ENCODE results near the gene RTN4RL1.
"Not testable (repeated sequence)": the region's sequence is repeated elsewhere in the genome, so short reads cannot be mapped to it uniquely, and the experiment has no call there.

Gene RTN4RL1

GRCh38 chr17:1899403-1900000 lies 125.6 kb downstream of the RTN4RL1 start:
- TF ChIP-seq CTCF (IDR thresholded peaks at IDR 0.05; ENCODE audit: insufficient read depth, low read length, missing control alignments), result no peak
- DNase-seq (ENCODE audit: low read depth, low spot score), result no peak
- H3K4me3 ChIP-seq (ENCODE audit: low read depth, low read length), result no peak overlapping the region
- POLR2A ChIA-PET, result no interaction called here
- CTCF ChIA-PET, result no interaction called here

GRCh38 chr17:1898872-1899271 lies 126.3 kb downstream of the RTN4RL1 start:
- no peak for DNase-seq (ENCODE audit: low read depth, low spot score)
- no peak overlapping the region for H3K4me3 ChIP-seq (ENCODE audit: low read depth, low read length)
- CTCF ChIA-PET, result interaction anchor here (4.7 kb wide), 1 partner anchor 11 kb away, joined by 20 read pairs; no protein-coding TSS in a partner anchor
- no peak for TF ChIP-seq CTCF (IDR thresholded peaks at IDR 0.05; ENCODE audit: insufficient read depth, low read length, missing control alignments)
- POLR2A ChIA-PET, result no interaction called here

GRCh38 chr17:1898332-1898731 lies 126.8 kb downstream of the RTN4RL1 start:
- TF ChIP-seq CTCF (IDR thresholded peaks at IDR 0.05; ENCODE audit: insufficient read depth, low read length, missing control alignments), result no peak
- DNase-seq (ENCODE audit: low read depth, low spot score), result no peak
- ChIA-PET POLR2A (no interaction called here), CTCF (interaction anchor here (0.9 to 7.3 kb wide), 3 partner anchors 11 to 142 kb away, joined by 3 to 57 read pairs (median 20); no protein-coding TSS in a partner anchor)
- H3K4me3 ChIP-seq (ENCODE audit: low read depth, low read length), result no peak overlapping the region

- TF ChIP-seq CTCF (IDR thresholded peaks at IDR 0.05; ENCODE audit: insufficient read depth, low read length, missing control alignments), result no peak
- ChIA-PET CTCF (interaction anchor here (0.9 to 7.3 kb wide), 4 partner anchors 12 to 143 kb away, joined by 3 to 57 read pairs (median 14); no protein-coding TSS in a partner anchor), POLR2A (no interaction called here)
- no peak for DNase-seq (ENCODE audit: low read depth, low spot score)
- no peak overlapping the region for H3K4me3 ChIP-seq (ENCODE audit: low read depth, low read length)
Measured at GRCh38 chr17:1897105-1897656, 128.0 kb downstream of the RTN4RL1 start.

- CTCF ChIA-PET, result interaction anchor here (1.4 to 7.3 kb wide), 5 partner anchors 8 to 130 kb away, joined by 4 to 57 read pairs (median 8); no protein-coding TSS in a partner anchor
- DNase-seq (ENCODE audit: low read depth, low spot score), result no peak
- no peak for TF ChIP-seq CTCF (IDR thresholded peaks at IDR 0.05; ENCODE audit: insufficient read depth, low read length, missing control alignments)
- H3K4me3 ChIP-seq (ENCODE audit: low read depth, low read length), result no peak overlapping the region
- POLR2A ChIA-PET, result no interaction called here
Measured at GRCh38 chr17:1896243-1897104, 128.7 kb downstream of the RTN4RL1 start.

- H3K4me3 ChIP-seq (ENCODE audit: low read depth, low read length); POLR2A ChIA-PET; DNase-seq (ENCODE audit: low read depth, low spot score): not testable (repeated sequence)
- CTCF ChIA-PET, result interaction anchor here (1.1 to 7.3 kb wide), 6 partner anchors 9 to 131 kb away, joined by 3 to 57 read pairs (median 7); no protein-coding TSS in a partner anchor
Measured at GRCh38 chr17:1895479-1895878, 129.7 kb downstream of the RTN4RL1 start.

Measured in AG04449 (cell line).